GM21528 (cell line): ENCODE measurements around the gene OST4.
"Not testable (repeated sequence)": the region's sequence is repeated elsewhere in the genome, so short reads cannot be mapped to it uniquely, and the experiment has no call there.

Experiments used
- ATAC-seq: cut with Tn5 transposase; IDR thresholded peaks from one replicate; pipeline ENCODE4 v1.9.1; 2021; ENCODE audit warnings: mild to moderate bottlenecking, moderate library complexity; ENCODE audit not compliant: unreplicated experiment, low FRiP score

The OST4 gene

DNA sequence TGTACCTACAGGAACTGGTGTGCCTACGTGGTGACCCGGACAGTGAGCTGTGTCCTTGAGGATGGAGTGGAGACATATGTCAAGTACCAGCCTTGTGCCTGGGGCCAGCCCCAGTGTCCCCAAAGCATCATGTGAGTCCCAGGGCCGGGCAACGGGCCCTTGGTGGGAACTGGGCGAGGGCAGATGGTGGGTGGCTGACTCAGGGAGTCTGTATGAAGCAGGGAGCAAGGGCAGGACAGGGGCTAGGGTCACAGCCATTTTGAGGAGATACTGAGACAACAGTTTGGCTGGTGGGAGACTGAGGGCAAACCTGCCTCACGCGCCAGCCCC lies 8.7 kb upstream of the OST4 start:
- no peak for ATAC-seq

GRCh38 chr2:27079233-27080139 lies 8.0 kb upstream of the OST4 start:
- ATAC-seq: no peak

- ATAC-seq: no peak
Observed at GRCh38 chr2:27078267-27079194, 7.1 kb upstream of the OST4 start, which contains the start of gene EMILIN1. EMILIN1 (plus strand) TSS chr2:27078615; CDS start chr2:27079066, 451 bp downstream.

DNA sequence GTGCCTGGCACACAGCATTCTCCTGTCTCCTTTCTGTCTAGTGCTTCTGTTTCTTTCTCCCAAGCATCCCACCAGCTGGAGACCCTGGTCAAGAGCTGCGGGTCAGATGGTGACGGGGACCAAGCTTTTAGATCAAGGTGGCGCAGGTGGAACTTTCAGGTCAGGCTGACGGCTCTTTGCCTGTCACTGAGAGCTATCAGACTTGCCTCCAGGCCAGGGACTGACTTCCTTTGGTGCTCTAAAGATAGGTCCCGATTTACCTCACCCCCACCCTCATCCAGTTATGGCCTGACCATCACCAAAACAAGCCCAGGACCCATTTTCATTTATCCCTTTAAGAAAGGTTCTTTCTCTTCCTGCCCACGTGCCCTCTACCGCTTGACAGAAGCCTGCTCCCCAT lies 5.8 kb upstream of the OST4 start:
- ATAC-seq: no peak

- ATAC-seq: no peak
Observed at GRCh38 chr2:27076323-27076722, 4.9 kb upstream of the OST4 start.

- not testable (repeated sequence) for ATAC-seq
Observed at GRCh38 chr2:27075566-27075871, 4.1 kb upstream of the OST4 start.

DNA sequence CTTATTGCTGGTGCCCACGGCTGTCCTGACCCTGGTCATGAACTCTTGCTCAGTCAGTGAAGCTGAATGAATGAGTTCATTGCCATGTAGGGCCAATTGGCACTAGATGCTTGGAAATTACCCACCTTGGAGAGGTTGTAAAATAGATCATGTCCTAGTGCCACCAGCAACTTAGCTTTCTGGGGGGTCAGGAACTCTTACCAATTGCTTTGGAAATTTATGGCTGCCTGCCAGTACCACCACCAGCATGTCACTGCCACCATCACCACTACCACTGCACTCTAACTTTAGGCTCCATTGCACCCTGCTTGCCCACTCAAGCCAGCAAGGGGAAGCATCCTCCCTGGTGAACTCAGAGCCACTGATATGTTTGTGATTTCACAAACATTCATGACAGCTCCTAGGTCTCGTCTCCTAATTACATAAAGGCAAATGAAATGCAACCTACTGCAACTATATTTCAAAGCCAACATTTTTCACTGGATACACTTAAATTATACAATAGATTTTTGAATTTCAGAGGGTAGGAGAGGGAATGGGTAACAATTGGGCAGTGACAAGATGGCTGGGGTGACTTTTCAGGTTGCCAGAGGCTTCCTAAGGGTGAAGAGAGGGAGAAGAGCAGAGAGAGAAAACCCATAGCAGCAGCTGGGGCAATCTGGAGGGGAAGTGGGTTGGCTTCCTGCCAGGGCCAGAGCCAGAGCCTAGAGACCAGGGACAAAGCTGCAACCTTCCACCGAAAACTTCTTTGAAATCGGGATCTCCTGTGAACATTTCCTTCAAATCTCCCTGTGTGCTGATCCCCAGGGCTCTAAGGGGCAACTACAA lies 3.5 kb upstream of the OST4 start:
- no peak for ATAC-seq

GRCh38 chr2:27073782-27074181 lies 2.3 kb upstream of the OST4 start:
- ATAC-seq: no peak

GRCh38 chr2:27072920-27073319 lies 1.5 kb upstream of the OST4 start:
- ATAC-seq: no peak

GRCh38 chr2:27071990-27072830 lies 756 bp upstream of the OST4 start:
- ATAC-seq: peak; percentile 21

- no peak for ATAC-seq
Observed at GRCh38 chr2:27070653-27071276, 689 bp downstream of the OST4 start.

DNA sequence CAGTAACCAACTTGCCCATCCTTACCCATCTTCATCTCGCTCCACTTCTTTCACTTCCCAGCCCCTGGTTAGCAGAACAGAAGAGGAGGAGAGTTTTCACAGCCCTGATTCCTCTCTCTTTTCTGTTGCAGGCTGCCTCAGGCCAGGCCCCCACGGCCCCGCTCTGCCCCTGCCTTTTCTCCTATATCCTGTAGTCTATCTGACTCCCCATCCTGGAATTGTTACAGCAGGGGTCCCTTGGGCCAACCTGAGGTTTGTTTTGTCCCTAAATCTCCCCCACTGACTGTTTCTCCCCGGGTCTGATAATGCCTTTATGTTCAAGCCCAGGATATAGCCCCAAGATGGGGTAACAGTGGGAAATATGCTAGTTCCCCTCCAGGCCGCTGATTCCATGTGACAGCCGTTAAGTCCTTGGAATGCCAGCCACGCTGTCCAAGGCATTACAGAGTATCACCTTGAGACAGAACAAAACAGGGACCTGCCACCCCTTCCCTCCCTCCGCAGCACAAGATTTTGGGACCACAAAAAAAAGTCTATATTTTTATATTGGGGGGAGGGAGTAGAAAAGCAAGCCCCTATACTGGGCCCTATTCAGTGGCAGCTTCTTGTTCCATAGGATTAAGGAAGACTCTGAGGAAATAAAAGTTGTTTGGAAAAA lies 1.4 kb downstream of the OST4 start:
- ATAC-seq: no peak

GRCh38 chr2:27069436-27069835 lies 2.0 kb downstream of the OST4 start:
- no peak for ATAC-seq

GRCh38 chr2:27067385-27067784 lies 4.1 kb downstream of the OST4 start:
- ATAC-seq: no peak

DNA sequence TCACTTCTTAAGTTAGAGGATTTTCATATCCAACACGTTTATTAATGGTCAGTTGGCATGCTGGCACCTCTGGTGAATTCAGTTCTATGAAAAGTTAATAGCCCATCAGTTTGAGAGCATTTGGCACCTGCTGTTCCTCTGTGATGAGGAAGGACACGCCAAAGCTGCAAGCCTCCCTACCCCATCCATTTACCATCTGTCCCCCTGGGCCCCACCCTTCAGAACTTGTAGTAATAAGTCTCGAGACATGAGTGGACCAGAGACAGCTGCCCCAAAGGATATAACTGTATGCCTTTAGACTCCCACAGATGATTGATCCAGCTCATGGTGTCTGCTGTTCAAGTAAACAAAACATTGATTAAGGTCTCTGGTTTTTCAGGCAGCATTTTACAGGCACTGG lies 6.3 kb downstream of the OST4 start:
- ATAC-seq: no peak

- ATAC-seq: no peak
Observed at GRCh38 chr2:27060323-27060722, 11.1 kb downstream of the OST4 start.

DNA sequence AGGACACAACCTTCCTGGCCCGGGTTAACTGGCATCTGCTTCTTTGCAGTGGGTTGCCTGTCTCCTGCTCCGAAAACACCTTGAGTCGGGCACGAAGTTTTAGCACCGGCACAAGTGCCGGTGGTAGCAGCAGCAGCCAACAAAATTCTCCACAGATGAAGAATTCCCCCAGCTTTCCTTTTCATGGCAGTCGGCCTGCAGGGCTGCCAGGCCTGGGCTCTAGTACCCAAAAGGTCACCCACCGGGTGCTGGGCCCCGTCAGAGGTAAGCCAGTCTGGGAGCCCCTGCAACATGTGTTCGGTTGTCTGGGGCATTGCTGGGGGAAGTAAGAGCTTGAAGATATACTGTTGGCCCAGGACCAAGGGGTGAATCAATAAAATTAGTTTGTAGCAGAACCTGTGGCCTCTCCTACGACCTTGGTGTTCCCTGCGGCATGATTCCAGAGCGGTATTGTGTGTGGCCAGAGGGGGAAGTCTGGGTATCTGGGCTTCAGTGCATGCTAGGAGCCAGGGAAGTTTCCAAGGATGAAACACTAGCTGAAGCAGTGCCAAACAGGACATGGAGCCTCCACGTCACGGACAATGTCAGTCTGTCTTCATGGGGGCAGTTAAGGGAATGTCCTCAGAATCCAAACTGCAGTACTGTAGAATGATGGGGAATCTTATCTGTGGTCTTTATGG lies 12.2 kb downstream of the OST4 start:
- no peak for ATAC-seq

DNA sequence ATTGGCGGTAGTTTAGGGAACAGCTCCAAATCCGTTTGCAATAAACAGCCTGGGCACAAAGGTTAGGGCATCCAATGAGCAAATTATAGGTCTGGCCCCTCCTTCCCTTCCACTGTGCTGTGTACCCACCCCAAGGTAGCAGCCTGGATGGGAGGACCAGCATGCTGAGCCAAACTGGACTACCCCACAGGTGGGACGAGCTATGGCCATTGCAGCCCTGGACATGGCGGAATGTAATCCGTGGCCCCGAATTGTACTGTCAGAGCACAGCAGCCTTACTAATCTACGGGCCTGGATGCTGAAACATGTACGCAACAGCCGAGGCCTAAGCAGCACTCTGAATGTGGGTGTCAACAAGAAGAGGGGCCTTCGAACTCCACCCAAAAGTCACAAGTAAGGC lies 13.2 kb downstream of the OST4 start:
- ATAC-seq: no peak
